ENCODE results near the gene EIF1AD.

DNA sequence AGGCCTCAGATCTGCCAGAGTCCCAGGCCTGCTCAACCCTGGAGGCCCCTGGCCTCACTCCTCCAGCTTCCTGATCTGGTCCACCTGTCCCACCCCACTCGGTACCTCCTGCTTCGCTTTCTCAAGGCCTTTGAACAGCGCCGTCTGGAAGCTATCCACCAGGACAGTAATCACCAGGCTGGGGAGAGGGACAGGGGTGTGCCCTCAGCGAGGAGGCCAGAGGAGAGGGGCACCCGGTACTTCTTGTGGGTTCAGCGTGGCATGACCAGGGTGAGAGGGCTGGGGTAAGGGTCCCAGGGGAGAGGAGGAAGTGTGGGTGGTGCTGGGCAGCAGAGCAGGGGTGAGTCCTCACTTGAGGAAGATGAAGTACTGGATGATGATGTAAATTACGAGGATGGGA, 18.3 kb upstream of the EIF1AD start:
- no peak for TF ChIP-seq POLR2A (IDR thresholded peaks at IDR 0.05)
- TF ChIP-seq CTCF (IDR thresholded peaks at IDR 0.05): no peak
- no peak for TF ChIP-seq POLR2AphosphoS5 (IDR thresholded peaks at IDR 0.05)

Measured in breast epithelium (tissue), 3 donors.